ENCODE data around the gene ARL2.

- TF ChIP-seq CTCF (IDR thresholded peaks at IDR 0.05) (no peak), POLR2A (IDR thresholded peaks at IDR 0.05) (no peak)
Measured at GRCh38 chr11:65060913-65061408, 47.0 kb downstream of the ARL2 start.
